Lower leg skin (tissue), 3 donors: ENCODE measurements around the gene MOB1A.

Experiments used
- POLR2A ChIP-seq, 2 donors: fragments of 450-650 bp; IDR thresholded peaks; one replicate each; pipeline ENCODE4 v1.6.1; 2016 to 2017; ENCODE audit warnings: antibody characterized with exemption in 2 of 2, mild to moderate bottlenecking in 1 of 2, moderate library complexity in 1 of 2
- TF ChIP-seq, protein P1 (sequence below), 3 donors: fragments of 450-650 bp; IDR thresholded peaks; one replicate each; pipeline ENCODE4 v1.5.1; 2016; ENCODE audit warnings: antibody characterized with exemption in 3 of 3, mild to moderate bottlenecking in 3 of 3, moderate library complexity in 2 of 3

DNA sequence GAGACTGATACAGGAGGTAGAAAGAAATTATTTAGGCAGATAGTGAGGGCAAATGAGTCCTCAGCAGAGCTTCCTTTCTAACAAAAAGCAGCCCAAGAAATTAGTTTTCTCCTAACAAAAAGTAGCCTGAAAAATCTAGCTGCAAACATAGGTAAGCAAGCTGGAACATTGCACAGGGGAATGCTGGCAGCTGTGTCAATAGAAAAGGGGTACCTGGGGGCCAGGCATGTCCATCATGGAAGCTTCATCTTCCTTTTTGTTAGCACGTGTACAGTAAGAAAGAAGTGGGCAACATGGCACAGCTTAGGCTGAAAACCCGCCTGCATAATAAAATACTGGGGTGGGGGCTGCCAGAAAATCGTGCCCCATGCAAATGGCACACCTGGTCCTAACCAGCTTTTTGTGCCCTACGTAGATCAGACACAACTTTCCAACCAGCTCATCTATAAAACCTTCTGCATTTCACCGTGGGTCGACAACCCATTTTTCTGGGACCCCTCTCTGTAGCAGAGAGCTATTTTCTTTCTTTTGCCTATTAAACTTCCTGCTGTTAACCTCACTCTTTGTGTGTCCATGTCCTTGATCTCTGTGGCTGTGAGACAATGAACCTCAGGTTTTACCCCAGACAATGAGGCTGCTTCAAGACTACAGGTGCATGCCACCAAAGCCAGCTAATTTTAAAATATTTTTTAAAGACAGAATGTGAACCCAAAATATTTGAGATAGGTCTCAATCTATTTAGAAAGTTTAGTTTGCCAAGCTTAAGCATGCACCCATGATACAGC, 13.1 kb upstream of the MOB1A start:
- TF ChIP-seq, protein P1, sequence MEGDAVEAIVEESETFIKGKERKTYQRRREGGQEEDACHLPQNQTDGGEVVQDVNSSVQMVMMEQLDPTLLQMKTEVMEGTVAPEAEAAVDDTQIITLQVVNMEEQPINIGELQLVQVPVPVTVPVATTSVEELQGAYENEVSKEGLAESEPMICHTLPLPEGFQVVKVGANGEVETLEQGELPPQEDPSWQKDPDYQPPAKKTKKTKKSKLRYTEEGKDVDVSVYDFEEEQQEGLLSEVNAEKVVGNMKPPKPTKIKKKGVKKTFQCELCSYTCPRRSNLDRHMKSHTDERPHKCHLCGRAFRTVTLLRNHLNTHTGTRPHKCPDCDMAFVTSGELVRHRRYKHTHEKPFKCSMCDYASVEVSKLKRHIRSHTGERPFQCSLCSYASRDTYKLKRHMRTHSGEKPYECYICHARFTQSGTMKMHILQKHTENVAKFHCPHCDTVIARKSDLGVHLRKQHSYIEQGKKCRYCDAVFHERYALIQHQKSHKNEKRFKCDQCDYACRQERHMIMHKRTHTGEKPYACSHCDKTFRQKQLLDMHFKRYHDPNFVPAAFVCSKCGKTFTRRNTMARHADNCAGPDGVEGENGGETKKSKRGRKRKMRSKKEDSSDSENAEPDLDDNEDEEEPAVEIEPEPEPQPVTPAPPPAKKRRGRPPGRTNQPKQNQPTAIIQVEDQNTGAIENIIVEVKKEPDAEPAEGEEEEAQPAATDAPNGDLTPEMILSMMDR (IDR thresholded peaks at IDR 0.05): no peak
- no peak for TF ChIP-seq POLR2A (IDR thresholded peaks at IDR 0.05)
